ENCODE results near the gene DGKI.
A peak's percentile ranks its signal among the peaks of the same experiment; 100 is the strongest.

DNA sequence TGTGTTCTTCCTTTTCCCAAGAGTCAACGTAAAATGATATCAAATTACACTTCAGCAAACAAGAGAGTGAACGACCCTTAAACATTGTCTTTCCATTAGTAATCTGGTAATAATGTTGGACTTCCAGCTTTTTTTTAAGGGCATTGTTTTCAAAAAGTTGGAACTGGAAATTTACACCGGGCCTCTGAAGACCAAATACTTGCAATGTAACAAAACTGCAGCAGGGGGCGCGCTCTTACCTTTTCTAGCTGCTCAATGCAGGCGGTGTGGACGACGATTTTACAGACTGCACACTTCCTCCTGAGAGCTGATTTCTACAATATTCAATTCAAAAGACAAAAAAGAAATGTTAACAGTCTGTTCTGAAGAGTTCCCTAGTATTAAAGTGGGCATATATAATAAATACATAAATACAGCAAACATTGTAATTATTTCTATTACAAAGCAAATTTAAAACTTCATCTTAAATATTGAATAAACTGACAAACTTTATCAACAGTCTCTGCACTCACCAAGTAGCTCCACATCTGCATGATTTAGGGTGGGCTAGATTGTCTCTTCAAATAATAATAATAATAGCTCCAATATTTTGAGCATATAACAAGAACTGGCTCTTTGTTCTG, 190.4 kb downstream of the DGKI start:
- TF ChIP-seq, protein P1, sequence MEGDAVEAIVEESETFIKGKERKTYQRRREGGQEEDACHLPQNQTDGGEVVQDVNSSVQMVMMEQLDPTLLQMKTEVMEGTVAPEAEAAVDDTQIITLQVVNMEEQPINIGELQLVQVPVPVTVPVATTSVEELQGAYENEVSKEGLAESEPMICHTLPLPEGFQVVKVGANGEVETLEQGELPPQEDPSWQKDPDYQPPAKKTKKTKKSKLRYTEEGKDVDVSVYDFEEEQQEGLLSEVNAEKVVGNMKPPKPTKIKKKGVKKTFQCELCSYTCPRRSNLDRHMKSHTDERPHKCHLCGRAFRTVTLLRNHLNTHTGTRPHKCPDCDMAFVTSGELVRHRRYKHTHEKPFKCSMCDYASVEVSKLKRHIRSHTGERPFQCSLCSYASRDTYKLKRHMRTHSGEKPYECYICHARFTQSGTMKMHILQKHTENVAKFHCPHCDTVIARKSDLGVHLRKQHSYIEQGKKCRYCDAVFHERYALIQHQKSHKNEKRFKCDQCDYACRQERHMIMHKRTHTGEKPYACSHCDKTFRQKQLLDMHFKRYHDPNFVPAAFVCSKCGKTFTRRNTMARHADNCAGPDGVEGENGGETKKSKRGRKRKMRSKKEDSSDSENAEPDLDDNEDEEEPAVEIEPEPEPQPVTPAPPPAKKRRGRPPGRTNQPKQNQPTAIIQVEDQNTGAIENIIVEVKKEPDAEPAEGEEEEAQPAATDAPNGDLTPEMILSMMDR (IDR thresholded peaks at IDR 0.05; ENCODE audit: low read depth, low read length) = peak; percentile 94
- no peak for TF ChIP-seq EZH2phosphoT487 (IDR thresholded peaks at IDR 0.05; ENCODE audit: low read depth)
